Measurements from ENCODE around the gene MRPL38. TPM values are rescaled to one million over a fixed set of nuclear protein-coding genes. Genes with fewer than 3 reads are reported as not detected.

Gene MRPL38
- polyA plus RNA-seq, 1 experiment: 16.6 TPM

DNA sequence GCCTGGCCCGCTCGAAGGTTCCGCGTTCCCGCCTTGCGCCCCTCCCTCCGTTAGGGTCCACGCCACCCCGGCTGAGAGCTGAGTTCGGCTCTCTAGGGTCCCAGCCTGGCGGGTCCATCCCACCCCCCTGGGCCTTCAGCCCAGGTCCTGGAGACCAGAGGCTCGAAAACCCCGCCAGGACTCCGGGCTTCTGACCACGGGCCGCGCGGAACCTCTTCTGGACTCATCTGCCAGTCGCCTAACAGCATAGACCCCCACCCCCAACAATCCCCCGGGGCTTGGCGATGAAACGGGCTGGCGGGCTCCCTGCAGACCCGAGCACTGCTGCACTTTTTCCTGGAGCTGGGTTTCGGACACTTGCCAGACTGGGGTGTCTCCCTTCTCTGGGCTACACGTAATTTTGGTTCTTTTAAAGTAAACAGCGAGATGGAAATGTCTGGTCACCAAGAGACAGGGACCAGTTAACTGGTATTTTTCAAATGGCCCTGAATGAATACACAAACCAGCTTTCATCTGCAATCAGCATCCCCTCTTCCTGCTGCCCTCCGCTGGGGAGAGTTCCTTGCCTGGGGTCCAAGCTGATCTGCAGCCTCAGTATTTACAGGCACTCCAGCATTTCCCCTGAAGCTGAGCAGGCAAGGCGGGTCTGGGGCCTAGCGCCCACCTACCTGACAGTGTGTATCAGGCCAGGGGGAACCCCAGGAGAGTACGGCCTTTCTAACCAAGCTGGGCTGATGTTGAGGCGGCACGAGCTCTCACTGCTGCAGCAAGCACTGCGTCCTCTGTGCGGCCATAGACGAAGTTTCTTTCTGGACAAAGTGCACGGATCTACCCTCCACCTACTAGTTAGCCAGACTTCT, 7.3 kb downstream of the MRPL38 start:
- ChIA-PET POLR2A (interaction anchor here (0.7 to 3.2 kb wide), 7 partner anchors 14 to 118 kb away, joined by 3 to 18 read pairs (median 5); partner anchors contain the start of genes UNK and WBP2), CTCF (interaction anchor here (1.0 to 1.5 kb wide), 3 partner anchors 8 to 144 kb away, joined by 3 to 4 read pairs (median 4); no protein-coding TSS in a partner anchor)
- TF ChIP-seq, protein P1, sequence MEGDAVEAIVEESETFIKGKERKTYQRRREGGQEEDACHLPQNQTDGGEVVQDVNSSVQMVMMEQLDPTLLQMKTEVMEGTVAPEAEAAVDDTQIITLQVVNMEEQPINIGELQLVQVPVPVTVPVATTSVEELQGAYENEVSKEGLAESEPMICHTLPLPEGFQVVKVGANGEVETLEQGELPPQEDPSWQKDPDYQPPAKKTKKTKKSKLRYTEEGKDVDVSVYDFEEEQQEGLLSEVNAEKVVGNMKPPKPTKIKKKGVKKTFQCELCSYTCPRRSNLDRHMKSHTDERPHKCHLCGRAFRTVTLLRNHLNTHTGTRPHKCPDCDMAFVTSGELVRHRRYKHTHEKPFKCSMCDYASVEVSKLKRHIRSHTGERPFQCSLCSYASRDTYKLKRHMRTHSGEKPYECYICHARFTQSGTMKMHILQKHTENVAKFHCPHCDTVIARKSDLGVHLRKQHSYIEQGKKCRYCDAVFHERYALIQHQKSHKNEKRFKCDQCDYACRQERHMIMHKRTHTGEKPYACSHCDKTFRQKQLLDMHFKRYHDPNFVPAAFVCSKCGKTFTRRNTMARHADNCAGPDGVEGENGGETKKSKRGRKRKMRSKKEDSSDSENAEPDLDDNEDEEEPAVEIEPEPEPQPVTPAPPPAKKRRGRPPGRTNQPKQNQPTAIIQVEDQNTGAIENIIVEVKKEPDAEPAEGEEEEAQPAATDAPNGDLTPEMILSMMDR (IDR thresholded peaks at IDR 0.05; ENCODE audit: low read depth, low read length): no peak
- Histone ChIP-seq H3K27me3 (ENCODE audit: control insufficient read depth, insufficient read depth, low read length) (no peaks in the 10 kb centered on the region), H3K27ac (ENCODE audit: low read depth, low read length) (peak overlapping the region; percentile 31), H3K9me3 (ENCODE audit: control insufficient read depth, insufficient read depth, low read length) (no peaks in the 10 kb centered on the region; the same call in 1 of the 2 replicates), H3K4me3 (ENCODE audit: low read depth, low read length) (peak overlapping the region; percentile 53)
- no peak for DNase-seq (ENCODE audit: low read depth, low spot score)

DNA sequence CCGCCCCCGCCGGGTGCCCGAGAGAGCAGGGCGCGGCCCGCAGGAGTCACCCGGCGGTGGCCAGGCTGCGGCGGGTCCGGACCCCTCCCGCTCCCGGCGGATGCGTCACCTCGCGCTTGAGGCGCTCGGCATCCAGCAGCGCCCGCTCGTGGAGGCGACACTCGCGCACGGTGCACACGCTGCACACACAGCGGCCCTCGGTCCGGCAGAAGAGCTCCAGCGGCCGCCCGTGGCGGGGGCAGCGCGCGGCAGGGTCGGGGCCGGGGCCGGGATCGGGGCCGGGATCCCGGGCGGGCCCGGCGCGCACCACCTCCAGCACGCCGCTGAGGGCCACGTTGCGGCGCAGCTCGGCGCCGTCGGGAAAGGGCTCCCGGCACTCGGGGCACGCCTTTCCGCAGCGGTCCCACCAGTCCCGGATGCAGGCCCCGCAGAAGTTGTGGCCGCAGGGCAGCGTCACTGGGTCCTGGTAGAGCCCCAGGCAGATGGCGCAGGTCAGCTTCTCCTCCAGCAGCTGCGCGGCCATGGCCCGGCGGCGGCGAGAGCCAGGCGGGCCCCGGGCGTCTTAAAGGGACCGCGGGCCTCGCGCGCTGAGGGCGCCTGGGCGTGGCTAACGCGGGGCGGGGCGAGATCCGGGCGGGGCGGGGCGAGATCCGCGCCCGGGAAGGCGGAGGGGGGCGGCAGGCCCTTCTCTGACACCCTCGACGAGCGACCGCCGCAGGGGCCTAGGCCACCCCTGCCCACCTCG, 8.1 kb downstream of the MRPL38 start, which contains the start of gene TRIM65:
Gene TRIM65 (minus strand): TSS at position 537 of the 745 bp plus-strand sequence. CDS start 14 bp downstream, at position 523.
- no peak for DNase-seq (ENCODE audit: low read depth, low spot score)
- ChIA-PET POLR2A (interaction anchor here (0.6 to 3.2 kb wide), 11 partner anchors 9 to 494 kb away, joined by 3 to 18 read pairs (median 5); partner anchors contain the start of genes ACOX1, MRPL38, TEN1 and UNK), CTCF (interaction anchor here (0.8 to 1.5 kb wide), 6 partner anchors 9 to 143 kb away, joined by 3 to 4 read pairs (median 3); no protein-coding TSS in a partner anchor)
- TF ChIP-seq, protein P1 (IDR thresholded peaks at IDR 0.05; ENCODE audit: low read depth, low read length): no peak
- Histone ChIP-seq H3K27me3 (ENCODE audit: control insufficient read depth, insufficient read depth, low read length) (no peaks in the 10 kb centered on the region), H3K27ac (ENCODE audit: low read depth, low read length) (peak within 1 kb of the TSS; percentile 31), H3K9me3 (ENCODE audit: control insufficient read depth, insufficient read depth, low read length) (no peaks in the 10 kb centered on the region; the same call in 1 of the 2 replicates), H3K4me3 (ENCODE audit: low read depth, low read length) (peak within 1 kb of the TSS; percentile 88)

DNA sequence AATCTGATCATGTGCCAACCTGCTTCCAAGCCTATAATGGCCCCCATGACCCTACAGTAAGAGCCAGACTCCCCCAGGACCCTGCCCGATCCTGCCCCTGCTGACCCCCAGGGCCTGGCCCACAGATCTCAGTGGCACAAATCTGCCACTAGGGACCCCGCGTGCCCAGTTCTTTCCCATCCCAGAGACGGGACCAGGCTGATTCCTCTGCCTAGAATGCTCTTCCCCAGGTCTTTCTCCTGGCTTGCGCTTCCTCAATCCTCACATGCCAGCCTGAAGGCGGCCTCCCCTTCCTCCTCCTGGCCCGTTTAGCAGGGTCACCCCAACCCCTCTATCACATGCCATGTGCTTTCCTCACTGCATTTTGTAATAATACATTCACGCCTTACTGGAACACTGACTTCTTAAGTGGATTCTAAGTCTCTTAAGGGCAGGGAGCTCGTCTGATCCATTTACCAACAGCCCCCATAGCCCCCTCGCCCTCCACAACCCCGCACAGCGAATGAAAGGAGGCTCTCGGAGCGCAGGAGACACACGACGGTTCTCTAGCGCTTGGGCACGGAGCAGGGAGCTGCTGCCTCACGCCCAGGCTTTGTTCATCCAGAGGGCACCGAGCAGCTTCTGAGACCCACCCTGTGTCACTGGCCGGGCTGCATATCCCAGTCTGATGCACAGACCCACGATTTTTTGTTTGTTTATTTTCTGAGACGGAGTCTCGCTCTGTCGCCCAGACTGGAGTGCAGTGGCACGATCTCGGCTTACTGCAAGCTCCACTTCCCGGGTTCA, 9.1 kb downstream of the MRPL38 start:
- no peak overlapping the region for H3K27ac ChIP-seq (ENCODE audit: low read depth, low read length)
- TF ChIP-seq, protein P1 (IDR thresholded peaks at IDR 0.05; ENCODE audit: low read depth, low read length): peak; percentile 36

DNA sequence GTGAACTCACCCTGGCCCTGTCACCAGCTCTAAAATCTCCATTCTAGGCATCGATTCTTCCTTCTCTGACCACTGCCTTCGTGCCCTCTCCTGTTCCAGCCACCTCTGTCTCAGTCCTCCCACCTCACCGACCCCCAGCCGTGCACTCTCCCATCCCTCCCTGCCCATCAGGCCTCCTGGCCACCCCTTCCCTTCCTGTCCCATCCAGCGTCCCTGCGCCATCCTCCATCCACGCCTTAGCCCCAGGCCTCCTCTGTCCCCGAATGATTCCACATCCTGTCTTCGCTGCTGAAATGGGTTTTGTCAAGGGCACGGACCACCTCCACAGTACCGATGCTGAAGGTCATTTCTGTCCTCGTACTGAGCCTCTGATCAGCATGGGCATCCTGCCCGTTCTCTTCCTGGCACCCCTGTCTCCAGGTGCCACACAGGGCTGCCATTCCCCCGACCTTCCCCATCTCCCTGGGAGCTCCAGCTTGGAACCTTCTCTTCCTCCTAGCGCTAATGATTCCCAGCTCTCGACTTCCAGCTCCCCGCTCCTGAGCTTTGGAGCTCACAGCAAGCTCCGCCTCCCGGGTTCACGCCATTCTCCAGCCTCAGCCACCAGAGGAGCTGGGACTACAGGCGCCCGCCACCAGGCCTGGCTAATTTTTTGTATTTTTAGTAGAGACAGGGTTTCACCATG, 10.5 kb downstream of the MRPL38 start:
- Histone ChIP-seq H3K27ac (ENCODE audit: low read depth, low read length) (no peak overlapping the region), H3K9me3 (ENCODE audit: control insufficient read depth, insufficient read depth, low read length) (no peaks in the 10 kb centered on the region; the same call in 1 of the 2 replicates), H3K4me3 (ENCODE audit: low read depth, low read length) (no peak overlapping the region), H3K27me3 (ENCODE audit: control insufficient read depth, insufficient read depth, low read length) (no peaks in the 10 kb centered on the region)
- DNase-seq (ENCODE audit: low read depth, low spot score): no peak
- POLR2A ChIA-PET: interaction anchor here (0.6 kb wide), 1 partner anchor 122 kb away, joined by 3 read pairs; no protein-coding TSS in a partner anchor
- CTCF ChIA-PET: no interaction called here
- TF ChIP-seq, protein P1 (IDR thresholded peaks at IDR 0.05; ENCODE audit: low read depth, low read length): no peak

More for the DNA sequence above, 9.1 kb downstream of the MRPL38 start:
- no peaks in the 10 kb centered on the region for H3K27me3 ChIP-seq (ENCODE audit: control insufficient read depth, insufficient read depth, low read length)
- POLR2A ChIA-PET: interaction anchor here (0.6 to 3.2 kb wide), 8 partner anchors 10 to 495 kb away, joined by 5 to 18 read pairs (median 7); partner anchors contain the start of genes ACOX1, MRPL38, TEN1 and UNK
- no peak for DNase-seq (ENCODE audit: low read depth, low spot score)
- no peaks in the 10 kb centered on the region; the same call in 1 of the 2 replicates for H3K9me3 ChIP-seq (ENCODE audit: control insufficient read depth, insufficient read depth, low read length)
- CTCF ChIA-PET: interaction anchor here (0.8 to 1.5 kb wide), 4 partner anchors 8 to 20 kb away, joined by 3 to 6 read pairs (median 3); partner anchors contain the start of gene TRIM47
- peak overlapping the region; percentile 88 for H3K4me3 ChIP-seq (ENCODE audit: low read depth, low read length)

Data from AG04450 (cell line).